Smooth muscle cell (in vitro differentiated cells): ENCODE measurements around the gene RGS6. TPM values are rescaled to one million over a fixed set of nuclear protein-coding genes. Genes with fewer than 3 reads are reported as not detected.

Source experiments
- DNase-seq: peaks from one replicate; lab custom pipeline; 2025; ENCODE audit not compliant: unreplicated experiment; lab: John Stamatoyannopoulos, UW
- H2AFZ ChIP-seq: fragments of 200-600 bp; sonication (generic); 2 replicates; pipeline ENCODE4 v1.6.0; 2016; ENCODE audit warnings: antibody characterized with exemption, low read depth, mild to moderate bottlenecking
- H3F3A ChIP-seq: fragments of 200-600 bp; sonication (generic); 2 replicates; pipeline ENCODE4 v1.6.0; 2017; ENCODE audit warnings: antibody characterized with exemption, low read depth
- H3K27ac ChIP-seq: fragments of 200-600 bp; sonication (generic); 2 replicates; pipeline ENCODE4 v1.5.1; 2016; ENCODE audit warnings: low read depth, mild to moderate bottlenecking
- H3K27me3 ChIP-seq: fragments of 200-600 bp; sonication (generic); 2 replicates; pipeline ENCODE4 v1.6.1; 2016; ENCODE audit warnings: low read depth, mild to moderate bottlenecking
- H3K36me3 ChIP-seq: fragments of 200-600 bp; sonication (generic); 2 replicates; pipeline ENCODE4 v1.5.1; 2016; ENCODE audit warnings: low read depth
- H3K4me1 ChIP-seq: fragments of 200-600 bp; sonication (generic); 2 replicates; pipeline ENCODE4 v1.5.1; 2016; ENCODE audit warnings: low read depth
- H3K4me2 ChIP-seq: fragments of 200-600 bp; sonication (generic); 2 replicates; pipeline ENCODE4 v1.6.0; 2016; ENCODE audit warnings: mild to moderate bottlenecking
- H3K4me3 ChIP-seq: fragments of 200-600 bp; sonication (generic); 2 replicates; pipeline ENCODE4 v1.5.1; 2016; ENCODE audit warnings: mild to moderate bottlenecking
- H3K79me2 ChIP-seq: fragments of 200-600 bp; sonication (generic); 2 replicates; pipeline ENCODE4 v1.6.0; 2016; ENCODE audit warnings: low read depth, mild to moderate bottlenecking
- H3K9ac ChIP-seq: fragments of 200-600 bp; sonication (generic); 2 replicates; pipeline ENCODE4 v1.6.0; 2016; ENCODE audit warnings: low read depth
- H3K9me3 ChIP-seq: fragments of 200-600 bp; sonication (generic); replicated peaks from 2 replicates; pipeline ENCODE4 v1.5.1; 2016; ENCODE audit warnings: low read depth
- H4K20me1 ChIP-seq: fragments of 200-600 bp; sonication (generic); 2 replicates; pipeline ENCODE4 v1.6.0; 2016; ENCODE audit warnings: low read depth
- CTCF ChIP-seq: fragments of 200-600 bp; sonication (generic); IDR thresholded peaks from 2 replicates; pipeline ENCODE4 v1.5.1; 2017; ENCODE audit warnings: borderline replicate concordance, mild to moderate bottlenecking, antibody characterized with exemption; ENCODE audit not compliant: insufficient read depth, poor library complexity, severe bottlenecking
- WGBS: methylation state at CpG from one replicate; pipeline ENCODE4 v1.1.7; 2016; ENCODE audit warnings: low lambda C conversion rate; 5-methylcytosine and 5-hydroxymethylcytosine counted together
- polyA plus RNA-seq: library from polyadenylated mRNA; unstranded; fragments of >200 nt; fragmentation: Nextera tagmentation; extraction: Ambion mirVana; gene quantifications from 2 replicates; pipeline ENCODE4 v1.2.1, GENCODE V29; 2016
- total RNA-seq: library from RNA; depleted of rRNA; stranded (reverse); fragments of >200 nt; gene quantifications from 2 replicates; pipeline ENCODE4 v1.2.3, GENCODE V29; 2014

Gene RGS6
- total and polyA plus RNA-seq, 2 experiments from 2014 or later = 0.40 TPM; not detected in 1

GRCh38 chr14:72583316-72584272 is 651.4 kb downstream of the RGS6 start:
- DNase-seq = no peak
- Histone ChIP-seq H3K79me2 (no peaks in the 10 kb centered on the region), H3K9me3 (no peaks in the 10 kb centered on the region), H3K4me3 (no peak overlapping the region), H3K4me2 (no peak overlapping the region), H3K27me3 (no peaks in the 10 kb centered on the region), H2AFZ (no peak overlapping the region), H3K4me1 (no peaks in the 10 kb centered on the region), H4K20me1 (no peaks in the 10 kb centered on the region), H3K9ac (no peak overlapping the region), H3K36me3 (no peaks in the 10 kb centered on the region), H3K27ac (no peak overlapping the region), H3F3A (no peaks in the 10 kb centered on the region)
- no peak for TF ChIP-seq CTCF
- WGBS = 96% methylated on average over 5 of the region's 5 CpGs

- WGBS = 87% methylated on average over 5 of the region's 5 CpGs
Measured at GRCh38 chr14:72588521-72588920, 656.3 kb downstream of the RGS6 start.

GRCh38 chr14:72589652-72590051 is 657.4 kb downstream of the RGS6 start:
- Histone ChIP-seq H3K4me1 (no peaks in the 10 kb centered on the region), H4K20me1 (no peaks in the 10 kb centered on the region), H3K36me3 (no peaks in the 10 kb centered on the region), H3K27ac (no peak overlapping the region), H3F3A (no peaks in the 10 kb centered on the region), H3K79me2 (no peaks in the 10 kb centered on the region), H3K4me3 (no peak overlapping the region), H2AFZ (no peak overlapping the region), H3K27me3 (no peaks in the 10 kb centered on the region), H3K9ac (no peak overlapping the region), H3K9me3 (no peaks in the 10 kb centered on the region), H3K4me2 (no peak overlapping the region)
- no peak for TF ChIP-seq CTCF
- no peak for DNase-seq

More at GRCh38 chr14:72588521-72588920, 656.3 kb downstream of the RGS6 start:
- no peak for TF ChIP-seq CTCF
- H3K9me3 ChIP-seq = no peaks in the 10 kb centered on the region
- no peak for DNase-seq
- H3K4me3 ChIP-seq = no peak overlapping the region
- H3K79me2 ChIP-seq = no peaks in the 10 kb centered on the region
- H3K4me2 ChIP-seq = no peak overlapping the region
- H3K9ac ChIP-seq = no peak overlapping the region
- no peak overlapping the region for H3K27ac ChIP-seq
- H3K36me3 ChIP-seq = no peaks in the 10 kb centered on the region
- no peaks in the 10 kb centered on the region for H3F3A ChIP-seq
- no peaks in the 10 kb centered on the region for H4K20me1 ChIP-seq
- H3K27me3 ChIP-seq = no peaks in the 10 kb centered on the region
- H3K4me1 ChIP-seq = no peaks in the 10 kb centered on the region
- H2AFZ ChIP-seq = no peak overlapping the region
